Activated T-helper 2 cell treated with anti-CD3 and anti-CD28 coated beads, Interferon-gamma antibody, Interleukin-2, Interleukin-4, amounts not matched to agents 10 μg/mL and 5 μg/mL and 100 μg/mL, durations not matched to agents 14 hours and 24 hours and 36 hours (primary cell): Measurements from ENCODE around the gene NMNAT3. TPM values are rescaled to one million over a fixed set of nuclear protein-coding genes. Genes with fewer than 3 reads are reported as not detected.

Source experiments
- DNase-seq: peaks from one replicate; pipeline ENCODE4 v3.0.0; 2021; ENCODE audit warnings: low spot score
- H3K27ac Mint-ChIP-seq: one replicate; pipeline ENCODE4 v1.8.0; 2021; ENCODE audit warnings: mixed read lengths
- H3K27me3 Mint-ChIP-seq: one replicate; pipeline ENCODE4 v1.8.0; 2021; ENCODE audit warnings: low read depth, mixed read lengths
- H3K36me3 Mint-ChIP-seq: one replicate; pipeline ENCODE4 v1.8.0; 2021; ENCODE audit warnings: low read depth, mixed read lengths
- H3K4me1 Mint-ChIP-seq: one replicate; pipeline ENCODE4 v1.8.0; 2021; ENCODE audit warnings: low read depth, mixed read lengths
- H3K4me3 Mint-ChIP-seq: one replicate; pipeline ENCODE4 v1.8.0; 2021; ENCODE audit warnings: low read depth, mild to moderate bottlenecking, moderate library complexity, mixed read lengths
- H3K9me3 Mint-ChIP-seq: one replicate; pipeline ENCODE4 v1.8.0; 2021; ENCODE audit warnings: mixed read lengths
- intact Hi-C: fragments of 100-400 bp; cut with micrococcal nuclease; formaldehyde crosslinking; loops from one replicate; pipeline ENCODE4 v1.15.1; 2023
- total RNA-seq: library from RNA; stranded (reverse); gene quantifications from 2 replicates; pipeline ENCODE4 v1.2.3, GENCODE V29; 2022

Gene NMNAT3
- total RNA-seq, 1 donor from 2014 or later = 0.43 TPM

GRCh38 chr3:139558351-139559266 is 119.2 kb downstream of the NMNAT3 start:
- Mint-ChIP-seq H3K36me3 (no peaks in the 10 kb centered on the region), H3K27ac (no peak overlapping the region), H3K27me3 (peaks cover 3% of the 10 kb centered on the region), H3K4me1 (no peaks in the 10 kb centered on the region), H3K9me3 (no peaks in the 10 kb centered on the region), H3K4me3 (no peak overlapping the region)
- no peak for DNase-seq
- intact Hi-C loops = no loop called here

DNA sequence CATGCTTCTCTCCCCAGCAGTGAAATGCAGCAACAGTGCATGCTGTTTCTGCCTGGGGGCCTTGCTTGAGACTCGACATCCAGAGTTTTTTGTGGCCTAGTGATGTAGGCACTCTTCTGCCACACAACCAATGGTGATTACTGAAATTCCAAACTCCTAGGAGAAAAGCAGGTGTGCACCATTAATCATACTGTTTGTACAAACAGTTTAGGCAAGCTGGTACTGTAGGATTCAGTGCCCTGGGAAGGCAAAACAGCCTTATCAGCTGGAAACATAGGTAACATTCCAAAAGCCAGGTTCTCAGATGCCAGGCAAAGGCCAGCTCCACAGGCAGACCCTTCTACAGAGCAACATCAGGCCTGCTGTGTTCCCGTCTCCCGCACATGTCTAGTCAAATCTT is 120.7 kb downstream of the NMNAT3 start:
- H3K27ac Mint-ChIP-seq = no peak overlapping the region
- intact Hi-C loops = no loop called here
- peaks cover 4% of the 10 kb centered on the region for H3K27me3 Mint-ChIP-seq
- H3K9me3 Mint-ChIP-seq = no peaks in the 10 kb centered on the region
- no peak for DNase-seq
- H3K4me1 Mint-ChIP-seq = no peaks in the 10 kb centered on the region
- H3K4me3 Mint-ChIP-seq = no peak overlapping the region
- H3K36me3 Mint-ChIP-seq = no peaks in the 10 kb centered on the region

DNA sequence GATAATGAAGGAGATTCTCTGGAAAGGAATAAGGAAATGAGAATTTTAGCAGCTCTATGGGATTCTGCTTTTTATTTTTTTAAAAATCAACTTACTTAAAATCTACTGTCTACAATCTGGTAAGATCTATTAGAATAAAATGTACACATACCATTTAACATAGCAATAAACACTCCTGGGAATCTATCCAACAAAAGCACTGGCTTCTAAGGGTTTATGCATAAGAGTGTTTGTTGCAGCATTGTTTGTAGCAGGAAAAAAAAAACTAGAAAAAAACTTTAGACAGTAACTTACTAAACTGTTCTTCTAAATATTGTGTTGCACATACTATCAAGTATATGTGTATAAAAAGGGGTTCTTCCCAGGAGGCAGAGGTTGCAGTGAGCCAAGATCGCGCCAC is 122.5 kb downstream of the NMNAT3 start:
- peaks cover 4% of the 10 kb centered on the region for H3K27me3 Mint-ChIP-seq
- H3K4me3 Mint-ChIP-seq = no peak overlapping the region
- intact Hi-C loops = no loop called here
- H3K9me3 Mint-ChIP-seq = no peaks in the 10 kb centered on the region
- no peak for DNase-seq
- no peaks in the 10 kb centered on the region for H3K36me3 Mint-ChIP-seq
- H3K4me1 Mint-ChIP-seq = no peaks in the 10 kb centered on the region
- H3K27ac Mint-ChIP-seq = no peak overlapping the region

GRCh38 chr3:139554628-139555027 is 123.1 kb downstream of the NMNAT3 start:
- H3K4me1 Mint-ChIP-seq = no peaks in the 10 kb centered on the region
- no peaks in the 10 kb centered on the region for H3K36me3 Mint-ChIP-seq
- intact Hi-C loops = no loop called here
- no peak overlapping the region for H3K27ac Mint-ChIP-seq
- no peak overlapping the region for H3K4me3 Mint-ChIP-seq
- peaks cover 4% of the 10 kb centered on the region for H3K27me3 Mint-ChIP-seq
- no peaks in the 10 kb centered on the region for H3K9me3 Mint-ChIP-seq
- no peak for DNase-seq

- no peak for DNase-seq
- H3K4me3 Mint-ChIP-seq = no peak overlapping the region
- H3K27ac Mint-ChIP-seq = no peak overlapping the region
- no peaks in the 10 kb centered on the region for H3K4me1 Mint-ChIP-seq
- no peaks in the 10 kb centered on the region for H3K9me3 Mint-ChIP-seq
- H3K27me3 Mint-ChIP-seq = peaks cover 4% of the 10 kb centered on the region
- intact Hi-C loops = no loop called here
- H3K36me3 Mint-ChIP-seq = no peaks in the 10 kb centered on the region
Observed at GRCh38 chr3:139552632-139553365, 125.0 kb downstream of the NMNAT3 start.

DNA sequence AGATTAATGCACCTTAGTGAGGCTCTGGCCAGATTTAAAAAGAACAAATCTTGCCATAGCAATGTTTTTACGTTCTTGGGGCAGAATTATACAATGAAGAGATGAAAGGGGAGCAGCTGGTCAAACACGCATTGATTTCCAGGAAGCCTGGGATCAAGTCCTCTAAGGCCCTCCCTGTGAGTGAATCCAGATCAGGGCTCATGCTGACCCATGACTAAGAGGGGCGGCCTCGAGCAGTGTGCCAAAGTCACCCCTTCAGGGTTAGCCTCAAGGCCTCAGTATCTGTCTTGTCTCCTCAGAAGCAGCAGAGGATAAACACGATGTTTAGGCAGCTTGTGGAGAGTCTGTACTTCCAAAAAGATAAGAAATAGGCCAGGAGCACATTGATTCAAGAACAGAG is 129.0 kb downstream of the NMNAT3 start:
- peaks cover 4% of the 10 kb centered on the region for H3K27me3 Mint-ChIP-seq
- no peak overlapping the region for H3K27ac Mint-ChIP-seq
- H3K4me1 Mint-ChIP-seq = no peaks in the 10 kb centered on the region
- H3K4me3 Mint-ChIP-seq = no peak overlapping the region
- no peaks in the 10 kb centered on the region for H3K36me3 Mint-ChIP-seq
- H3K9me3 Mint-ChIP-seq = no peaks in the 10 kb centered on the region
- no peak for DNase-seq
- intact Hi-C loops = no loop called here

DNA sequence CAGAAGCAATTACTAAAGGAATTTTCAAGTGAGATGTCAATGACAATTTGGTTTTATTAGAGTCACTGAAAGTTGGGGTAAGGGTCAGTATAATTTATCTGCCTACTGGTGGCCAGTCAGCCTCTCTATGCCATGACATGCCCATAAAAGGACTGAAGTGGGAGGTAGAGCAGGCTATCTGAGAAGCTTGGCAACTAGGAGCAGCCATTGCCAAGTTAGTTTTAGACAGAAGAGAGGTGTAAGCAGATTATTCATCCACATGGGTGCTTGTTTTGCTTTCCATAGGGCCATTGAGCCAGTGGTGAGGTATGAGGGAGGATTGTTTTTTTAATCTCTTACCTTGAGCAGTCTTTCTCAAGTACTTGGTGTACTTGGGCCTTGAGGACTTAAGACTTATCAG is 130.1 kb downstream of the NMNAT3 start:
- intact Hi-C loops = no loop called here

GRCh38 chr3:139546772-139547171 is 131.0 kb downstream of the NMNAT3 start:
- Mint-ChIP-seq H3K27me3 (peaks cover 13% of the 10 kb centered on the region), H3K36me3 (no peaks in the 10 kb centered on the region), H3K27ac (no peak overlapping the region), H3K4me1 (no peaks in the 10 kb centered on the region), H3K9me3 (no peaks in the 10 kb centered on the region), H3K4me3 (no peak overlapping the region)
- intact Hi-C loops = no loop called here
- DNase-seq = no peak

More for the DNA sequence above, 130.1 kb downstream of the NMNAT3 start:
- Mint-ChIP-seq H3K27ac (no peak overlapping the region), H3K4me3 (no peak overlapping the region), H3K9me3 (no peaks in the 10 kb centered on the region), H3K27me3 (peaks cover 5% of the 10 kb centered on the region), H3K36me3 (no peaks in the 10 kb centered on the region), H3K4me1 (no peaks in the 10 kb centered on the region)
- DNase-seq = no peak

DNA sequence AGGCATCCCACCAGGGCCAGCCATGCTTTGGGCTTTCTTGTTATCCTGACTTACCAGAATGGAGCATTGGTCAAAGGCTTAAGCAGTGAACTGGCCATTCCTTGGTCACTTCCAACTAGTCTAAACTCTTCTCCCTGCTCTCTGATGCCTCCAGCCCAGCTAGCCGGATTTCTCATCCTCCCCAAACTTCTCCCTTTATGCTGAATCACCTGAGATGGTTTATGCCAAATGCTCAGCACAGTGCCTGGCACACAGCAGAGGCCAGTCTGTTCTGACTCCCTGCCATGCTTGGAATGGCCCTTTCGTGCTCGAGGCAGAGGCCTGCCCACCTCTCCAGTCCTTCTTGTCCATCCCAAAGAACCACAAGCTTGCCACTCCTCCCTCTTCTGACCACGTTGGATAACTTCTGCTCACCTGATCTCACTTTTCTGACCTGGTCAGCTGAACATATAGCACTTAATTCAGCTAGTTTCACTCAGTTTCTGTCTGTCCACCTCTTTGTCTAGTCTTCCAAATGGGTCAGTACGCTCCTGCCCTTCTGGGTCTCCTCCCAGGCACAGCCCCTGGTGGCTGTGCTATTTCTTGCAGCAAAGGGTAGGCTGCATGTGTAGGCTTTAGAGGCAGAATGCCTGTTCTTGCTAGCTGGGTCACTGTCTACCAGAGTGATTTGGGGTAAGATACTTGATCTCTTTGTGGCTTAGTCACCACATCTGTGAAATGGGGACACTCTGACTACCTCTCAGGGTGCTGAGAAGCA is 136.1 kb downstream of the NMNAT3 start:
- no peak overlapping the region for H3K27ac Mint-ChIP-seq
- H3K27me3 Mint-ChIP-seq = peaks cover 51% of the 10 kb centered on the region
- H3K9me3 Mint-ChIP-seq = no peaks in the 10 kb centered on the region
- DNase-seq = no peak
- no peaks in the 10 kb centered on the region for H3K36me3 Mint-ChIP-seq
- no peak overlapping the region for H3K4me3 Mint-ChIP-seq
- H3K4me1 Mint-ChIP-seq = peaks cover 5% of the 10 kb centered on the region
- intact Hi-C loops = no loop called here

DNA sequence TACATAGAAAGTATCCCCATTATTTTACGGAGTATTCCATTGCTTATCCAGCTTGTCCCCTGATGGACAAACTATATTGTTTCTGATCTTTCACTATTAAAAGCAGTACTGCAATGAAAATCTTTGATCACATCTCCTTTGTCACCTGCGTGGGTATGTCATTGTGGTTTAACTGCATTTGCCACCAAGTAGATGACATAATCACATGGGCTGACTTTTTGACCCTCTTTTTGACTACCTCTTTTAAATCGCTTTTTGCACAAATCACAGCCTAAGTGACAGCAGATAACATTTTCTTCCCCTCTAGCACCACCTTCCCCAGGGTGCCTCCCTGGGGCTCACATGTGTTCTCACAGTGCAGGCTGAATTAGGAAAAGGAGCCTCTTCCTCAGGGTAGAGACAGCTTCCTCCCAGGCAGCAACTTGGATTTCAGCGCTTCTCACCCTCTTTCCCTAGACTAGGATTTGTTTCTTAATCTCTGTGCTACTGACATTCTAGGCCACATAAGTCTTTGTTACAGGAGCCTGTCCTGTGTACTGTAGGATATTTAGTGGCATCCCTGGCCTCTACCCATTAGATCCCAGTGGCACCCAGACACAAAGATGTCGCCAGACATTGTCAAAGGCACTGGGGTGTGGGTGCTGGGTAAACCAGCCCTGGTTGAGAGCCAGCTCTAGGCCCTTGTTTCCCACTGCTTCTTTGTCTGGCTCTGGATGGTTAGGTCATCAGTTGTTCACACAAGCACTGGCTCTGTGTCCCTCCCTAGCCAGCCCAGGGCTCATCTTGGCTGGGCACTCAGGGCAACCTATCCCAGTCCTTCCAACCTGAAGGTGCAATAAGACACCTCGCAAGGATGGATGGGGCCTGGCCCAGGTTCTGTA is 136.9 kb downstream of the NMNAT3 start:
- H3K27me3 Mint-ChIP-seq = peaks cover 52% of the 10 kb centered on the region
- intact Hi-C loops = no loop called here
- no peak overlapping the region for H3K4me3 Mint-ChIP-seq

GRCh38 chr3:139538733-139539132 is 139.0 kb downstream of the NMNAT3 start:
- H3K27me3 Mint-ChIP-seq = peaks cover 49% of the 10 kb centered on the region

More for the DNA sequence above, 136.9 kb downstream of the NMNAT3 start:
- H3K36me3 Mint-ChIP-seq = no peaks in the 10 kb centered on the region
- peaks cover 5% of the 10 kb centered on the region for H3K4me1 Mint-ChIP-seq
- H3K9me3 Mint-ChIP-seq = no peaks in the 10 kb centered on the region
- no peak overlapping the region for H3K27ac Mint-ChIP-seq
- no peak for DNase-seq

More at GRCh38 chr3:139538733-139539132, 139.0 kb downstream of the NMNAT3 start:
- H3K9me3 Mint-ChIP-seq = no peaks in the 10 kb centered on the region
- H3K4me1 Mint-ChIP-seq = peaks cover 5% of the 10 kb centered on the region
- H3K27ac Mint-ChIP-seq = no peak overlapping the region
- DNase-seq = no peak
- no peak overlapping the region for H3K4me3 Mint-ChIP-seq
- H3K36me3 Mint-ChIP-seq = no peaks in the 10 kb centered on the region
- intact Hi-C loops = no loop called here
